Adrenal gland (tissue), 5 donors: ENCODE measurements around the gene WIPF1.

Experiments used
- CTCF ChIP-seq, 6 experiments: fragments of 450-650 bp in 4 of 6; fragments of 200-600 bp in 2 of 6; sonication (generic) in 1 of 6; IDR thresholded peaks; 1 replicate in 5 of 6; 2 replicates in 1 of 6; pipeline versions ENCODE4 v1.5.1 to v1.8.0; 2016 to 2021; ENCODE audit warnings: antibody characterized with exemption in 6 of 6, mild to moderate bottlenecking in 2 of 6, moderate library complexity in 1 of 6
- POLR2A ChIP-seq, 2 donors: fragments of 450-650 bp; IDR thresholded peaks; one replicate each; pipeline ENCODE4 v1.6.1; 2017; ENCODE audit warnings: antibody characterized with exemption in 2 of 2, mild to moderate bottlenecking in 2 of 2, moderate library complexity in 1 of 2
- donor health status: DM: no; HTN: no; CAD: no.

DNA sequence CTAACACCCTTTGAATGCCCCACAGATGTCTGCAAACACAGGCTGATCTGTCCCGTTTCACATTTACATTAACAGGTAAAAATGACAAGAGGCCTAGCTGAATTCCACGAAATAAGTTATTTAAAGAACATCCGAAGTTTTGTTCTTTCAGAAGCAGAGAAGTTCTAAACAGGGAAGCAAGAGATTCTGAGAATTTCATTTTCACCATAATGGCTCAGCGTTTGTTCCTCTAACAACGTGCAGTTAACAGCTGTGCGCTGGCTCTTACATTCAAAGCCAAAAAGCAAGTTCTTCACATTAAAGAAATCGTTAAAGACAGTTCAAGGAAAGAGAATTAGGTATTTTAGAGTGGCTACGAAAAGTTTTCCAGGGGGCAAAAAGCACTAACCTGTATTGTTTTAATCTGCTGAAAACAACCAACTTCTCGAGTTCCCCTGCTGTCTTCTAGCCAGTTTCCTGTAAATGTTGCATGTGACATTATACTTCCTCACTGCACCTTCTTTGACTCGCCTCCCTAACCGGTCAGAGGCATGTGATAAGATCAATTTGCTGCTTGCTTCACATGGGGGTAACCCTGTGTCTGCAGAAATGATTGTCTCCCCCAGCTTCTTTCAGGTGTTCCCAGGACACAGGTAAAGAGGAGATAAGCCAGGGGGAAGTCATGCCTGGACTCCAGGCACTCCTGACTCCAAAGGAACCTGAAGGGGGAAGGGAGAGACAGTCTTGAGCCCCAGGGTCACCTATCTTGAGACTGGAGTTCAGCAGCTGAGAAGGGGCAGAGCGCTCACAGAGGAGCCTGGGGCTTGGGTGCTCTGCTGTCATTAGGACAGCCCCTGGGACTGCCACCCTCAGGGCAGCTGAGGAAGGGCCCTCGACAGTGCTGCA, 36.8 kb upstream of the WIPF1 start:
- TF ChIP-seq CTCF (IDR thresholded peaks at IDR 0.05) (no peak), POLR2A (IDR thresholded peaks at IDR 0.05) (peak in 1 of 2 donors; percentile 9)
